Stimulated activated CD8-positive, alpha-beta memory T cell treated with anti-CD3 and anti-CD28 coated beads, Interleukin-15, amount 100 ng/mL, for 24 hours (primary cell): ENCODE measurements around the gene CHRNA9.
"Not testable (repeated sequence)": the region's sequence is repeated elsewhere in the genome, so short reads cannot be mapped to it uniquely, and the experiment has no call there.

Experiments used
- DNase-seq: peaks from one replicate; pipeline ENCODE4 v3.0.0-alpha.2; 2020; ENCODE audit warnings: low read depth

CHRNA9 gene

DNA sequence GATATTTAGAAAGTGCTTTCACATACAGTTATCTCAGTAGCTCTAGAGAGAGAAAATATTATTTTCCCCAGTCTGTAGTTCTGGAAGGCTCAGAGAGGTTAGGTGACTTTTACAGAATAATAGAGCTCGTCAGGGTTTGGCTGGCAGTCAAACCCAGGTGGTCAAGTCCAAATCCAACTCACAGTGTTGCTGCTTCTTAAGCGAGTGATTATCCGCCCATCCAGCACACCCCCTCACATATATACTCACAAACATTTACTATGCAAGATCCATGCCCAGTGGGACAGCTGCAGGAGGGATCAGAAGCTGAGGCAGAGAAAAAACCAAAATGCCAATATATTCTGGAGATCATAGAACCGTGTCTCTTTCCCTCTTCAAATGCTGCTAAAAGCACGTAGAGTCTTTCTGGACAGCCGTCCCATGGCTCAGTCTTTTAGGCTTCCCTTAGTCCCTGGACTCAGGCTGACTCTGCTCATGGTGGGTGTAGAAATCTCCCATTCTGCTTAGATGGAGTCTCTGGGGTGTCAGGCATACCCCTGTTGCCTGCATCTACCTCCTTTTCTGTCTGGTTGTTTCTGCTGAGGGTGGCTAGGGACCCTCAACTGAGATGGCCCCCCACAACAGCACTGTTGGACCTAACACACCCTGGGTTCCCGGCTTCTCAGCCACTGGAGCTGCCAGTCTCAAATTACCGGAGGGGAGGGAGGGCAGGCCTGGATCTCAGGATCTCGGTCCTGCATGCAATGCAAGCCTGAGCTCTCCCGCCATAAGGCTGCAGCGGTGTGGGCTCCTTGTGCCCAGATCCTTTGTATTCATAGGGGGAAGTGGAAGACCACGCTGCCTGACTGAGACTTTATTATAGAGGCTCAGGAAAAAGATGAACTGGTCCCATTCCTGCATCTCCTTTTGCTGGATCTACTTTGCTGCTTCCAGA lies at the start of gene CHRNA9:
Gene CHRNA9, plus strand, starts transcription at position 743 of the 934 bp plus-strand sequence. Its CDS starts 135 bp downstream, at position 878.
- no peak for DNase-seq

DNA sequence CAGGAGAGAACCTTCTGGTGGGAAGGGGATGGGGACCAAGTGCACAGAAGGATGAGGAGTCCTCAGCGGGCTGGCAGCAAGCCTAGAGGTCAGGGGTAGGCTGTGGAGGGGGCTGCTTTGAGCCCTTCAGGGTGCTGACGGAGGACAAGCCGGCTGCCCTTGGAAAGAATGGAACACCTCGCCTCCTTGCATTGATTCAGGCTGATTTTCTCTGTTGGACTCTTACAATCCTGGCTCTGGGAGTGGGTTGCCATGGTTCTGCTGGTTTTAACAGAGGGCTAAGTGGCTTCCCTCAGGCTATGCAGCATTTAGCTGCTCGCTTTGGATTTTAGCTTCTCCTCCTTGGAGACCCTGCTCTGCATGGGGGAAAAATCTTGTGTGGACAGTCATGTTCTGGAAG lies 49.4 kb upstream of the CHRNA9 start:
- no peak for DNase-seq

GRCh38 chr4:40288566-40288965 lies 46.6 kb upstream of the CHRNA9 start:
- no peak for DNase-seq

- DNase-seq, result no peak
Measured at GRCh38 chr4:40289366-40290188, 45.6 kb upstream of the CHRNA9 start.

GRCh38 chr4:40290611-40291186 lies 44.4 kb upstream of the CHRNA9 start:
- DNase-seq, result not testable (repeated sequence)

DNA sequence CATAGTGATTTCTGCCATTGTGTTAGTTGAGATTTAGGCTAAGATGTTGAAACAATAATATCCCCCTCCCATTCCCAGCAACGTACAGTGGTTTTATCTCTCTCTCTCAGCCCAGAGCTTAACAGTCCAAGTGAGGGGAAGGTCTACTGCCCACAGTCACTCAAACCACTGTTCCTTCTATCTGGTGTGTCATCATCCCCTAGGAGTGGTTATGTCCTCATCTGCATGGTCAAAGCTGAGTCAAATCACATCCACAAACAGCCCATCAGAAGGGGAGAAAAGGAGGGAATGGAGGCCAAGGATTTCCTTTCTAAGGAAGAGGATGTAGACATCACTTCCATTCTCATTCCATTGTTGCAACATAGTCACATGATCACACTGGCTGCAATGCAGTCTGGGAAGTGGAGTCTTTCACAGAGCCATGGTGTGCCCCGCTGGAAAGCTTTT lies 42.8 kb upstream of the CHRNA9 start:
- DNase-seq, result no peak

DNA sequence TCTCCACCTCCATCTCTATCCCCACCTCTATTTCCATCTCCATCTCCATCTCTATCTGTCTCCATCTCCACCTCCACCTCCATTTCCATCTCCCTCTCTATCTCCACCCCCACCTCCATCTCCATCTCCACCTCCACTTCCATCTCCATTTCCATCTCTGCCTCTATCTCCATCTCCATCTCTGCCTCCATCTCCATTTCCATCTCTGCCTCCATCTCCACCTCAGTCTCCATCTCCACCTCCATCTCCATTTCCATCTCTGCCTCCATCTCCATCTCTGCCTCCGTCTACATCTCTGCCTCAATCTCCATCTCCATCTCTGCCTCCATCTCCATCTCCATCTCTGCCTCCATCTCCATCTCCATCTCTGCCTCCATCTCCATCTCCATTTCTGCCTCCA lies 40.8 kb upstream of the CHRNA9 start:
- no peak for DNase-seq

DNA sequence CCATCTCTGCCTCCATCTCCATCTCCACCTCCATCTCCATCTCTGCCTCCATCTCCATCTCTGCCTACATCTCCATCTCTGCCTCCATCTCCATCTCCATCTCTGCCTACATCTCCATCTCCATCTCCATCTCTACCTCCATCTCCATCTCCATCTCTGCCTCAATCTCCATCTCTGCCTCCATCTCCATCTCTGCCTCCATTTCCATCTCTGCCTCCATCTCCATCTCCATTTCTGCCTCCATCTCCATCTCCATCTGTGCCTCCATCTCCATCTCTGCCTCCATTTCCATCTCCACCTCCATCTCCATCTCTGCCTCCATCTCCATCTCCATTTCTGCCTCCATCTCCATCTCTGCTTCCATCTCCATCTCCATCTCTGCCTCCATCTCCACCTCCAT lies 40.1 kb upstream of the CHRNA9 start:
- not testable (repeated sequence) for DNase-seq

DNA sequence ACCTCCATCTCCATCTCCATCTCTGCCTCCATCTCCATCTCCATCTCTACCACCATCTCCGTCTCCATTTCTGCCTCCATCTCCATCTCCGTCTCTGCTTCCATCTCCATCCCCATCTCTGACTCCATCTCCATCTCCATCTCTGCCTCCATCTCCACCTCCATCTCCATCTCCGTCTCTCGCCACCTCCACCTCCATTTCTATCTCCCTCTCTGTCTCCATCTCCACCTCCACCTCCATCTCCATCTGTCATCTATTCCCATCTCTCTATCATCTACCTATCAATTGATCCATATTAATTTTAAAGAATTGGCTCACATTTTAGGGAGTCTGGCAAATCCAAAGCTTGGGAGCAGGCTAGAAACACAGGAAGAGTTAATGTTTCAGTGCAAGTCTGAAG lies 39.6 kb upstream of the CHRNA9 start:
- no peak for DNase-seq

DNA sequence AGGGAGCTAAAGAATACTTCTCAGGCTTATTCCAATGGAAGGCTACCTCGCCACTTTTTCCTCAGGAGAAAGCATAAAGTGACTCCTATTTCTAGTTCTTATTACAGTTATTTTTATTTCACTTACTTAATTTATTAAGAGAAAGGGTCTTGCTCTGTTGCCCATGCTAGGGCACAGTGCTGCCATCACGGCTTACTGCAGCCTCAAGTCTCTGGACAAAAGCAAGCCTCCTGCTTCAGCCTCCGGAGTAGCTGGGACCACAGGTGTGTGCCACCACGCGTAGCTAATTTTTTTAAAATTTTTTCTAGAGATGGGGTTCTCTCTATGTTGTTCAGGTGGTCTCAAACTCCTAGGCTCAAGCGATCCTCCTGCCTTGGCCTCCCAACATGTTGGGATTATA lies 36.0 kb upstream of the CHRNA9 start:
- DNase-seq, result no peak

DNA sequence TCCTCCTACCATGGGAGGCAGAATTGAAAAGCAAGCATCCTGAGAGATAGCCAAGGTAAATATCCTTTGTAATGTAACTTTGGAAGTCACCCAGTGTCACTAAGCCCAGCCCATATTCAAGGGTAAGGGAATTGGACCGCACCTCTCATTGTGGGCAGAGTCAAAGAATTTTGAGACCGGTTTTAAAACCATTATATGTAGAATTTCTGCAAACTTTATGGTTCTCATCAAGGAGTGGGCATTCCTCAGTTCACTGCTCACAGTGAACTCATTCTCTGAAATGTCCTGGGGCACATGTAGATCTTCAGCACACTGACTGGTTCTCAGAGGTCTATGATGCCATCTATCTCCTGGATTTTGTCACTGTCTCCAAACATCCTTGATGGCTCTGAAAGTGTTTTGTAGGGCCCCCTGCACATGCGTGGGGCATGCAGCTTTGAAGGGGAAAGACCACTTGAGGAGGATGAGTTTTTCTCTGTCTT lies 35.3 kb upstream of the CHRNA9 start:
- DNase-seq, result no peak

DNA sequence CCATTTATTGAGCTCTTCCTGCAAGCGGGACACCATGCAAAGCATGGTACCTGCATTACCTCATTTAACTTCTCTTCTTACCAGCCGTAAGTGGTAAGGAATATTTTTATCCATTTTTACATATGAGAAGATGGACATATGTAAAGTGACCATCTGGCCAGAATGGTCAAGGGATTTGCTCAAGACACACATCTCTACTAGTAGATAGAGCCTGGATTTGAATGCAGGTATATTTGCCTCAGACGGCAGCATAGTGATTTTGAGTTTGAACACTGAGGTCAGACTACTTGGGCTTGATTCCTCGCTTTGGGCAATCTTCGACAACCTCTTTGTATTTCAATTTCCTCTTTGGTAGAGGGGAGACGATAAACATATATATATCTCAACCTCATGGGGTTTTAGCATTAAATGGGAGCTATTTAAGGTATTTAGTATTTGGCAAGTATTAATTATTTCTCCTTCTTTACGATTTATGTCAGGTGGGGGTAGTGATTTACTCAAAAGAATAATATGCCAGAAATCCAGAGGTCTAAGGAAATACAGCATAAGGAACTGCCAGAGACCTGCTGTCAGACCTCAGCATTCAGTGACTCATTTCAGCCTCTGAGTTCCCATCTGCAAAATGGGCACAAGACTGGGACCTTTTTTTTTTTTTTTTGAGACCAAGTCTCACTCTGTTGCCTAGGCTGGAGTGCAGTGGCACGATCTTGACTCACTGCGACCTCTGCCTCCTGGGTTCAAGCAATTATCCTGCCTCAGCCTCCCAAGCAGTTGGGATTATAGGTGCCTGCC lies 34.6 kb upstream of the CHRNA9 start:
- no peak for DNase-seq

DNA sequence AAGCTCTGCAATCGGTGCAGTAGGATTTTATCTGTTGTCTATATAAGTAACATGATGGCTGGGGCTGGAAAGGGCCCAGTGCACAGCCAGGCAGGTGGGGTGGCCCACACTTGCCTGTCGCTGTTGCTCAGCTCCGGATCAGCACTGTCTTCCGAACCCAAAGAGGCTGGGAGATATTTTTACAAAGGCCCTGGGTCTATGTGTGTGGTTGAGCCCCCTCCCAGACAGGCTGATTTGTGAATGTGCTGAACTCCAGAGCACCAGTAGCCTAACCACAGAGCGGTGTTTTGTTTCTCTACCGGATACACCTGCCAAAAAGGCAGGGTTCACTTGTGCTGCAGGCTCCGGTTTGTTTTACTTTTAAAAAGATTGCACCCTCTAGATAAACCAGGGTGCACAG lies 33.5 kb upstream of the CHRNA9 start:
- DNase-seq, result no peak

DNA sequence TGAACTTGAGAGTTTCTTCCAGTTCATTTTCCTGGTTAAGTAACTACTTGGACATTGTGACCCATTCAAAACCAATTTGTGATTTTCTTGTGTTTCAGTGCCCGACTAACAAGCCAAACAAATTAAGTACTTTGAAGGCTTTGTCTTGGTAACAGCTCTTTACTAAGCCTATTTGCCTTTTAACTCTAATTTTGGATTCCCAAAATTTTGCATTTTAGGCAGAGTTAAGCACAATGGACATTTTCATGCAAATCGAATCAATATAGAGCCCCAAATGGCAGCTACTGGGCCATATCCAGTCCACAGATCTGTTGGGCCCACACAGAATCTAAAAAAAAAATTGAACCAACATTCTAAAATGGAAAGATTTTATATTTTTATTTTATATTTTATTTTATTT lies 31.4 kb upstream of the CHRNA9 start:
- DNase-seq, result no peak

GRCh38 chr4:40305328-40306170 lies 29.6 kb upstream of the CHRNA9 start:
- no peak for DNase-seq

DNA sequence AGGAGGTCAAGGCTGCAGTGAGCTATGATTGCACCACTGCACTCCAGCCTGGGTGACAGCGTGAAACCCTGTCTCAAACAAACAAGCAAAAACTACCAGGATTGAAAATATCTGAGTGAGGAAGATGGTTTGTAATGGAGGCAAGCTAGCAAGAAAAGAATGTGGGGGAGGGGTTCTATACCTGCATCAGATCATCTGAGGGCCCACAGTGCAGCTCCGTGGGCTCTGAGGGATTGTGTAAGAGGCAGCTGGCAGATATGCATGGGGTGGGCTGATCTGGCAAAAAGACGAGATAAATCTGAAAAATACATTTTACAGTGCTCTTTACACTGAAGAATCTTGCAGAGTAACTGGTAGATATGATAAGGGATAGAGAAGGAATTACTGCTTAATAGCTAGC lies 28.9 kb upstream of the CHRNA9 start:
- no peak for DNase-seq

GRCh38 chr4:40306976-40307375 lies 28.2 kb upstream of the CHRNA9 start:
- no peak for DNase-seq

DNA sequence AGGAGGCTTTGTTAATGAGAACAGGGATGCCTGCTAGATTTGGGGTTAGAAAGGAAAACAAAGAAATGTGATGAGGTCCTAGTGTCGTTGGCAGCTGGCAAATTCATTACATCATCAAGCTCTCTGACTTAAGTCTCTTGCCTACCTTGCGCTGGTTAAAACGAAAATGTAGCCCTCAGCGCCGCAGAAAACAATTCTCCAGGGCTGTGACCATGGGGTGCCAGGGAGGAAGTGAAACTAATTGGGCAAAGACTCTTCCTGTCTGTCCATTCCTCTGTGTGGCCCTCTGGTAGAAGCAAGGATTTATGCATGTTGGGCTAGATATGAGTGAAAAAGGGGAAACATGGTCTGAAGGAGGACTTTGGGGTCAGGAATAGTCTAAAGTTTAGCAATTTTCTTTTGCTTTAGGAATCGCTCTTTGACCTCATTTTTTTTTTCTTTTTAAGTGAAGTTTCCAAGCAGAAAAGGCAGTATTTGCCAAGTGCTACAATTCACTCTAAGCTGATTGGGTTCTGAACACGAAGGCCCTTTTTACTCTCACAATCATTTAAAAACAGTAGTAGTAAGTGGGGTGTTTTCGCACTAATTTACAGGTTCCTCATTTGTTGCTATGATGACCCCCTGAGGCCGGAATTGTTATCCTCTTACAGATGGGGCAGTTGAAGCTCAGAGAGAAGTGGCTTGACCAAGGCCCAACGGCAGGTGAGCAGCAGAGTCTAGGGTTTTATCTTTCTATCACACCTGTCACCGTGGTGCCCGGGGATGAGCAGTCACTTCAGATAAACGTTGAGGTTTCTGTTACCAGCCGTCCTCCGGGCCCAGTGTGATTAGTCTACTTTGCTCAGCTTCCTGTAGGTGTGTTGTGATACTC lies 27.3 kb upstream of the CHRNA9 start:
- DNase-seq, result no peak

DNA sequence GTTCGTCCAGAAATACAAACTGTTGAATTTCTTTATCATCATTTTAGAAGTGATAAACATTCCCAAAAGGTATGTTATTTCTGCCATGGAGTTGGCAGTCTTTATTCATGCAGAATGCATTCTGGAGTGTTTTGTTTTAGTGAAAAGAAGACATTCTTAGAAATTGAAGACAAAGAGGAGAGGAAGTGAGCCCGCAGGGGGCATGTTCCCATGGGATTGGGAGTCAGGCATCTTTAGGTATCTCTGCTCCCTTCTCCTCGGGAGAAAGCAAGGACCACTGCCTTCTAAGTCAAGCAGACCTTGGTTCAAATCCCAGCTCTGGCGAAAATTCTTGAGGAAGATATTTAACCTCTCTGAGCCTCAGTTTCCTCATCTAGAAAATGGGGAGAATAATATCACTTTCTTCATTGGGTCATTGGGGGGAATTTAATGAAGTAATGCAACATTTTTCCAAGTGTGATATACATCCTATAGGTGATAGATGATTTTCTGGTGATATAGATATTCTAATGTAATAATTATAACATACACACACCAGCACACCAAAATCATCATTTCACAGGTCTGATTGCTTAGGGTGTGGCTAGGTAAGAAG lies 26.5 kb upstream of the CHRNA9 start:
- no peak for DNase-seq
